ENCODE data around the gene MDFI. TPM values are rescaled to one million over a fixed set of nuclear protein-coding genes. Genes with fewer than 3 reads are reported as not detected.
"Not testable (repeated sequence)": the region's sequence is repeated elsewhere in the genome, so short reads cannot be mapped to it uniquely, and the experiment has no call there.

The MDFI gene
- total and polyA plus RNA-seq, 2 experiments from 2014 or later: 2.8 to 51.4 TPM

DNA sequence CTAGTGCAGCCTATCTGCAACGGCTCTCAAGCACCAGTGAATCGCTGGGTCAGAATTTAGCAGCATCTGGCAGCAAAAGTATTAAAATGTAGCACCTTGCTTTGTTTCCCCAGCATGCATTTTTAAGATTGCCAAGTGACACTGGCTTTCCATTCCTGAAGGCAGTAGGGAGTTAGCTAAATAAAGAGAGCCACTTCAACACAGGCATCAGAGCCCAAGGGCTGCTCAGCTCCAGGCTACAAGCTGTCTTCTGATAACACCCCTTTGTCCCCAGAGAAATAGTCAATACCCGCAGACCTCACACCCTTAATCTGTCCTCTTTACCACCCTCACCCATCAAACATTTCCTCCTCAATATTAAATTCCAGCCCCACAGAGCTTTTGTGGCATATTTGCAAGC, 19.7 kb upstream of the MDFI start:
- peaks cover 18% of the 10 kb centered on the region for H3K36me3 Mint-ChIP-seq (ENCODE audit: low read depth)
- Histone ChIP-seq H2AFZ (peak overlapping the region; percentile 80; the same call in 1 of the 2 replicates), H3K4me1 (ENCODE audit: insufficient read depth) (no peaks in the 10 kb centered on the region), H4K20me1 (replicated peaks; ENCODE audit: insufficient read depth) (no peaks in the 10 kb centered on the region), H3K9me2 (ENCODE audit: insufficient read depth) (no peaks in the 10 kb centered on the region), H3F3A (replicated peaks; ENCODE audit: low read depth) (no peaks in the 10 kb centered on the region), H3K79me2 (replicated peaks; ENCODE audit: insufficient read depth) (no peaks in the 10 kb centered on the region), H3K4me2 (no peak overlapping the region), H3K36me3 (ENCODE audit: insufficient read depth) (no peaks in the 10 kb centered on the region), H3K27ac (ENCODE audit: low read depth) (no peak overlapping the region), H3K4me3 (no peak overlapping the region), H3K27me3 (ENCODE audit: insufficient read depth) (no peaks in the 10 kb centered on the region)
- H3K27ac Mint-ChIP-seq: no peak overlapping the region
- H3K4me3 Mint-ChIP-seq: no peak overlapping the region
- TF ChIP-seq CREB1 (CRISPR knock-in tag; IDR thresholded peaks at IDR 0.05; ENCODE audit: low read depth): no peak
- TF ChIP-seq EZH2phosphoT487 (IDR thresholded peaks at IDR 0.05; ENCODE audit: unreplicated experiment): no peak
- TF ChIP-seq, protein P1, sequence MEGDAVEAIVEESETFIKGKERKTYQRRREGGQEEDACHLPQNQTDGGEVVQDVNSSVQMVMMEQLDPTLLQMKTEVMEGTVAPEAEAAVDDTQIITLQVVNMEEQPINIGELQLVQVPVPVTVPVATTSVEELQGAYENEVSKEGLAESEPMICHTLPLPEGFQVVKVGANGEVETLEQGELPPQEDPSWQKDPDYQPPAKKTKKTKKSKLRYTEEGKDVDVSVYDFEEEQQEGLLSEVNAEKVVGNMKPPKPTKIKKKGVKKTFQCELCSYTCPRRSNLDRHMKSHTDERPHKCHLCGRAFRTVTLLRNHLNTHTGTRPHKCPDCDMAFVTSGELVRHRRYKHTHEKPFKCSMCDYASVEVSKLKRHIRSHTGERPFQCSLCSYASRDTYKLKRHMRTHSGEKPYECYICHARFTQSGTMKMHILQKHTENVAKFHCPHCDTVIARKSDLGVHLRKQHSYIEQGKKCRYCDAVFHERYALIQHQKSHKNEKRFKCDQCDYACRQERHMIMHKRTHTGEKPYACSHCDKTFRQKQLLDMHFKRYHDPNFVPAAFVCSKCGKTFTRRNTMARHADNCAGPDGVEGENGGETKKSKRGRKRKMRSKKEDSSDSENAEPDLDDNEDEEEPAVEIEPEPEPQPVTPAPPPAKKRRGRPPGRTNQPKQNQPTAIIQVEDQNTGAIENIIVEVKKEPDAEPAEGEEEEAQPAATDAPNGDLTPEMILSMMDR (conservative IDR thresholded peaks at IDR 0.05; ENCODE audit: low read depth in 2 of 2): no peak
- no peak for TF ChIP-seq ZNF462 (CRISPR knock-in tag; IDR thresholded peaks at IDR 0.05)
- no peak for TF ChIP-seq ZNF331 (CRISPR knock-in tag; IDR thresholded peaks at IDR 0.05; ENCODE audit: low read depth)
- TF ChIP-seq, protein P2, sequence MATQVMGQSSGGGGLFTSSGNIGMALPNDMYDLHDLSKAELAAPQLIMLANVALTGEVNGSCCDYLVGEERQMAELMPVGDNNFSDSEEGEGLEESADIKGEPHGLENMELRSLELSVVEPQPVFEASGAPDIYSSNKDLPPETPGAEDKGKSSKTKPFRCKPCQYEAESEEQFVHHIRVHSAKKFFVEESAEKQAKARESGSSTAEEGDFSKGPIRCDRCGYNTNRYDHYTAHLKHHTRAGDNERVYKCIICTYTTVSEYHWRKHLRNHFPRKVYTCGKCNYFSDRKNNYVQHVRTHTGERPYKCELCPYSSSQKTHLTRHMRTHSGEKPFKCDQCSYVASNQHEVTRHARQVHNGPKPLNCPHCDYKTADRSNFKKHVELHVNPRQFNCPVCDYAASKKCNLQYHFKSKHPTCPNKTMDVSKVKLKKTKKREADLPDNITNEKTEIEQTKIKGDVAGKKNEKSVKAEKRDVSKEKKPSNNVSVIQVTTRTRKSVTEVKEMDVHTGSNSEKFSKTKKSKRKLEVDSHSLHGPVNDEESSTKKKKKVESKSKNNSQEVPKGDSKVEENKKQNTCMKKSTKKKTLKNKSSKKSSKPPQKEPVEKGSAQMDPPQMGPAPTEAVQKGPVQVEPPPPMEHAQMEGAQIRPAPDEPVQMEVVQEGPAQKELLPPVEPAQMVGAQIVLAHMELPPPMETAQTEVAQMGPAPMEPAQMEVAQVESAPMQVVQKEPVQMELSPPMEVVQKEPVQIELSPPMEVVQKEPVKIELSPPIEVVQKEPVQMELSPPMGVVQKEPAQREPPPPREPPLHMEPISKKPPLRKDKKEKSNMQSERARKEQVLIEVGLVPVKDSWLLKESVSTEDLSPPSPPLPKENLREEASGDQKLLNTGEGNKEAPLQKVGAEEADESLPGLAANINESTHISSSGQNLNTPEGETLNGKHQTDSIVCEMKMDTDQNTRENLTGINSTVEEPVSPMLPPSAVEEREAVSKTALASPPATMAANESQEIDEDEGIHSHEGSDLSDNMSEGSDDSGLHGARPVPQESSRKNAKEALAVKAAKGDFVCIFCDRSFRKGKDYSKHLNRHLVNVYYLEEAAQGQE (IDR thresholded peaks at IDR 0.05; ENCODE audit: unreplicated experiment): no peak
- peaks cover 7% of the 10 kb centered on the region; the same call in 2 of the 3 replicates for H3K4me1 Mint-ChIP-seq
- H3K9me3 Mint-ChIP-seq: peaks cover 37% of the 10 kb centered on the region
- no peak for DNase-seq (ENCODE audit: low spot score)
- H3K27me3 Mint-ChIP-seq (ENCODE audit: insufficient read depth, low read depth, poor library complexity): peaks cover 3% of the 10 kb centered on the region
- ATAC-seq: no peak

GRCh38 chr6:41619193-41619592, 19.1 kb upstream of the MDFI start:
- not testable (repeated sequence) for H3K27ac ChIP-seq (ENCODE audit: low read depth); H3K4me3 Mint-ChIP-seq
- peaks cover 13% of the 10 kb centered on the region for H3K36me3 Mint-ChIP-seq (ENCODE audit: low read depth)

More at GRCh38 chr6:41619193-41619592, 19.1 kb upstream of the MDFI start:
- H4K20me1 ChIP-seq (replicated peaks; ENCODE audit: insufficient read depth); DNase-seq (ENCODE audit: low spot score); H3K9me2 ChIP-seq (ENCODE audit: insufficient read depth); H3F3A ChIP-seq (replicated peaks; ENCODE audit: low read depth); H3K4me1 ChIP-seq (ENCODE audit: insufficient read depth); H3K4me3 ChIP-seq; ATAC-seq; H3K4me1 Mint-ChIP-seq; H3K27ac Mint-ChIP-seq; H3K79me2 ChIP-seq (replicated peaks; ENCODE audit: insufficient read depth); H3K36me3 ChIP-seq (ENCODE audit: insufficient read depth); H3K27me3 Mint-ChIP-seq (ENCODE audit: insufficient read depth, low read depth, poor library complexity); H3K4me2 ChIP-seq; H3K27me3 ChIP-seq (ENCODE audit: insufficient read depth): not testable (repeated sequence)
- H3K9me3 Mint-ChIP-seq: peaks cover 31% of the 10 kb centered on the region
- H2AFZ ChIP-seq: peak overlapping the region; percentile 80; the same call in 1 of the 2 replicates
